ENCODE results near the gene STX16. TPM values are rescaled to one million over a fixed set of nuclear protein-coding genes. Genes with fewer than 3 reads are reported as not detected.
A peak's percentile ranks its signal among the peaks of the same experiment; 100 is the strongest.

Gene STX16
- total RNA-seq, 1 experiment from 2014 or later: 93.3 TPM

- TF ChIP-seq, protein P1, sequence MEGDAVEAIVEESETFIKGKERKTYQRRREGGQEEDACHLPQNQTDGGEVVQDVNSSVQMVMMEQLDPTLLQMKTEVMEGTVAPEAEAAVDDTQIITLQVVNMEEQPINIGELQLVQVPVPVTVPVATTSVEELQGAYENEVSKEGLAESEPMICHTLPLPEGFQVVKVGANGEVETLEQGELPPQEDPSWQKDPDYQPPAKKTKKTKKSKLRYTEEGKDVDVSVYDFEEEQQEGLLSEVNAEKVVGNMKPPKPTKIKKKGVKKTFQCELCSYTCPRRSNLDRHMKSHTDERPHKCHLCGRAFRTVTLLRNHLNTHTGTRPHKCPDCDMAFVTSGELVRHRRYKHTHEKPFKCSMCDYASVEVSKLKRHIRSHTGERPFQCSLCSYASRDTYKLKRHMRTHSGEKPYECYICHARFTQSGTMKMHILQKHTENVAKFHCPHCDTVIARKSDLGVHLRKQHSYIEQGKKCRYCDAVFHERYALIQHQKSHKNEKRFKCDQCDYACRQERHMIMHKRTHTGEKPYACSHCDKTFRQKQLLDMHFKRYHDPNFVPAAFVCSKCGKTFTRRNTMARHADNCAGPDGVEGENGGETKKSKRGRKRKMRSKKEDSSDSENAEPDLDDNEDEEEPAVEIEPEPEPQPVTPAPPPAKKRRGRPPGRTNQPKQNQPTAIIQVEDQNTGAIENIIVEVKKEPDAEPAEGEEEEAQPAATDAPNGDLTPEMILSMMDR (IDR thresholded peaks at IDR 0.05; ENCODE audit: unreplicated experiment): no peak
- POLR2A ChIA-PET: interaction anchor here (0.6 kb wide), 2 partner anchors 25 to 205 kb away, joined by 3 to 4 read pairs; no protein-coding TSS in a partner anchor
- no peak for DNase-seq (ENCODE audit: unreplicated experiment)
- no peak overlapping the region for H3K4me3 Mint-ChIP-seq (ENCODE audit: unreplicated experiment)
- no peak overlapping the region for H3K27ac Mint-ChIP-seq (ENCODE audit: low read depth, unreplicated experiment)
- no peaks in the 10 kb centered on the region for H3K36me3 Mint-ChIP-seq (ENCODE audit: insufficient read depth, unreplicated experiment)
- H3K4me1 Mint-ChIP-seq (ENCODE audit: insufficient read depth, unreplicated experiment): no peaks in the 10 kb centered on the region
- no peaks in the 10 kb centered on the region for H3K9me3 Mint-ChIP-seq (ENCODE audit: unreplicated experiment)
- H3K27me3 Mint-ChIP-seq (ENCODE audit: insufficient read depth, unreplicated experiment): peaks cover 29% of the 10 kb centered on the region
- intact Hi-C loops (cut with micrococcal nuclease): no loop called here
- CTCF ChIA-PET: no interaction called here
- BruUV-seq (replicated peaks): no TSS peak
These were observed 67.1 kb downstream of the STX16 start for GRCh38 chr20:58718121-58718563.

GRCh38 chr20:58718729-58719128 lies 67.6 kb downstream of the STX16 start:
- Mint-ChIP-seq H3K27me3 (ENCODE audit: insufficient read depth, unreplicated experiment) (peaks cover 35% of the 10 kb centered on the region), H3K4me3 (ENCODE audit: unreplicated experiment) (no peak overlapping the region), H3K4me1 (ENCODE audit: insufficient read depth, unreplicated experiment) (no peaks in the 10 kb centered on the region), H3K36me3 (ENCODE audit: insufficient read depth, unreplicated experiment) (no peaks in the 10 kb centered on the region), H3K9me3 (ENCODE audit: unreplicated experiment) (no peaks in the 10 kb centered on the region), H3K27ac (ENCODE audit: low read depth, unreplicated experiment) (no peak overlapping the region)
- POLR2A ChIA-PET: no interaction called here
- CTCF ChIA-PET: interaction anchor here (1.3 kb wide), 1 partner anchor 481 kb away, joined by 3 read pairs; no protein-coding TSS in a partner anchor
- BruUV-seq (replicated peaks): no TSS peak
- DNase-seq (ENCODE audit: unreplicated experiment): no peak
- intact Hi-C loops (cut with micrococcal nuclease): no loop called here
- TF ChIP-seq, protein P1 (IDR thresholded peaks at IDR 0.05; ENCODE audit: unreplicated experiment): no peak

DNA sequence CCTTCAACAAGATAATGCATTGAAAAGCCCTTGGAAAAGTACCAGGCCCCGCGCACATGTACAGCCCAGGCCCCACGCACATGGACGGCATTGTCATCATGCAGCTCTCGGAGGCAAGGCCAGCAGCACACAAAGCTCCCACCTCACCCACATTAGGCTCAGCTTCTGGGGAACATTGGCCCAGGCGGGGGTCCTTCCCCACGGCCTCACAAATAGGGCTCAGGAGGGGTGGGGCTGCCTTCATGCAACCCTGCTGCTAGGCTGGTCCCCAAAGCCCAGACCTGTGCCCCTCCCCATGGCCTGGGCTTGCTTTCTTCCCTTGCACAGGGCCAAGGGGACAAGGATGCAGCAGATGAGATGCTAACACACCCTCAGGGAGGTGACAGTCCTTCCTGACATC lies 68.2 kb downstream of the STX16 start:
- TSS peak; percentile 16 for BruUV-seq (replicated peaks)
- no peak overlapping the region for H3K27ac Mint-ChIP-seq (ENCODE audit: low read depth, unreplicated experiment)
- no peak overlapping the region for H3K4me3 Mint-ChIP-seq (ENCODE audit: unreplicated experiment)
- H3K36me3 Mint-ChIP-seq (ENCODE audit: insufficient read depth, unreplicated experiment): no peaks in the 10 kb centered on the region
- ChIA-PET CTCF (interaction anchor here (1.3 kb wide), 1 partner anchor 482 kb away, joined by 3 read pairs; no protein-coding TSS in a partner anchor), POLR2A (no interaction called here)
- DNase-seq (ENCODE audit: unreplicated experiment): no peak
- TF ChIP-seq, protein P1 (IDR thresholded peaks at IDR 0.05; ENCODE audit: unreplicated experiment): no peak
- no peaks in the 10 kb centered on the region for H3K4me1 Mint-ChIP-seq (ENCODE audit: insufficient read depth, unreplicated experiment)
- H3K9me3 Mint-ChIP-seq (ENCODE audit: unreplicated experiment): no peaks in the 10 kb centered on the region
- intact Hi-C loops (cut with micrococcal nuclease): no loop called here
- H3K27me3 Mint-ChIP-seq (ENCODE audit: insufficient read depth, unreplicated experiment): peaks cover 40% of the 10 kb centered on the region

GRCh38 chr20:58719971-58720371 lies 68.9 kb downstream of the STX16 start:
- intact Hi-C loops (cut with micrococcal nuclease): no loop called here
- no TSS peak for BruUV-seq (replicated peaks)
- Mint-ChIP-seq H3K36me3 (ENCODE audit: insufficient read depth, unreplicated experiment) (no peaks in the 10 kb centered on the region), H3K27me3 (ENCODE audit: insufficient read depth, unreplicated experiment) (peaks cover 47% of the 10 kb centered on the region), H3K27ac (ENCODE audit: low read depth, unreplicated experiment) (no peak overlapping the region), H3K4me1 (ENCODE audit: insufficient read depth, unreplicated experiment) (no peaks in the 10 kb centered on the region), H3K9me3 (ENCODE audit: unreplicated experiment) (no peaks in the 10 kb centered on the region), H3K4me3 (ENCODE audit: unreplicated experiment) (no peak overlapping the region)
- DNase-seq (ENCODE audit: unreplicated experiment): no peak
- CTCF ChIA-PET: interaction anchor here (1.3 kb wide), 1 partner anchor 482 kb away, joined by 3 read pairs; no protein-coding TSS in a partner anchor
- TF ChIP-seq, protein P1 (IDR thresholded peaks at IDR 0.05; ENCODE audit: unreplicated experiment): no peak
- POLR2A ChIA-PET: no interaction called here

Data from MCF 10A (cell line).